Measurements from ENCODE around the gene HCFC1R1. TPM values are rescaled to one million over a fixed set of nuclear protein-coding genes. Genes with fewer than 3 reads are reported as not detected.

HCFC1R1 gene
- total RNA-seq, 6 experiments from 2014 or later = 9.7 to 14.6 (median 12.1) TPM

- Histone ChIP-seq H3K36me3 (no peaks in the 10 kb centered on the region), H3K4me1 (peaks cover 0 to 16% (median 0%) of the 10 kb centered on the region in 4 donors), H3K27ac (no peak overlapping the region), H3K27me3 (peaks cover 0 to 25% of the 10 kb centered on the region in 2 donors), H3K9me3 (no peaks in the 10 kb centered on the region), H3K4me3 (no peak overlapping the region)
- TF ChIP-seq CTCF (IDR thresholded peaks at IDR 0.05) (no peak), POLR2A (IDR thresholded peaks at IDR 0.05) (no peak)
- intact Hi-C loops (cut with DNase I) = no loop called here
- ATAC-seq (peak in 1 of 4 donors; percentile 3), DNase-seq (no peak)
- WGBS (ENCODE audit: insufficient coverage, low coverage, low lambda C conversion rate, missing lambda C conversion rate) = no CpG with 5 or more reads among the region's 13 CpGs
Observed at GRCh38 chr16:3047387-3047720, 23.6 kb upstream of the HCFC1R1 start.

GRCh38 chr16:3046641-3047386, 23.1 kb upstream of the HCFC1R1 start:
- 4% methylated on average over 19 of the region's 54 CpGs for WGBS (ENCODE audit: insufficient coverage, low coverage, low lambda C conversion rate, missing lambda C conversion rate)
- Histone ChIP-seq H3K27me3 (peaks cover 0 to 25% of the 10 kb centered on the region in 2 donors), H3K27ac (no peak overlapping the region), H3K4me3 (peak overlapping the region in 2 of 3 donors; percentile 26 to 40), H3K36me3 (no peaks in the 10 kb centered on the region), H3K4me1 (peaks cover 0 to 16% (median 0%) of the 10 kb centered on the region in 4 donors), H3K9me3 (no peaks in the 10 kb centered on the region)
- intact Hi-C loops (cut with DNase I) = no loop called here
- ATAC-seq (no peak), DNase-seq (peak in 1 of 3 donors; percentile 55)
- TF ChIP-seq CTCF (IDR thresholded peaks at IDR 0.05) (no peak), POLR2A (IDR thresholded peaks at IDR 0.05) (no peak)

GRCh38 chr16:3045758-3046640, 22.3 kb upstream of the HCFC1R1 start, which contains the start of gene MMP25:
Gene MMP25, plus strand, starts transcription at chr16:3046561. Its CDS starts 357 bp downstream, at chr16:3046918.
- Histone ChIP-seq H3K4me3 (peak within 1 kb of the TSS; percentile 21 to 40 (median 26)), H3K27me3 (peaks cover 0 to 25% of the 10 kb centered on the region in 2 donors), H3K36me3 (no peaks in the 10 kb centered on the region), H3K27ac (no peak within 1 kb of the TSS), H3K9me3 (no peaks in the 10 kb centered on the region), H3K4me1 (peaks cover 0 to 16% (median 0%) of the 10 kb centered on the region in 4 donors)
- DNase-seq = no peak
- TF ChIP-seq CTCF (IDR thresholded peaks at IDR 0.05) (no peak), POLR2A (IDR thresholded peaks at IDR 0.05) (no peak)
- intact Hi-C loops (cut with DNase I) = no loop called here
- ATAC-seq = peak; percentile 36 to 68 (median 43)
- under 1% methylated on average over 28 of the region's 86 CpGs for WGBS (ENCODE audit: insufficient coverage, low coverage, low lambda C conversion rate, missing lambda C conversion rate)

- Histone ChIP-seq H3K9me3 (no peaks in the 10 kb centered on the region), H3K27ac (no peak overlapping the region), H3K36me3 (no peaks in the 10 kb centered on the region), H3K4me1 (peaks cover 0 to 16% (median 0%) of the 10 kb centered on the region in 4 donors), H3K27me3 (peaks cover 0 to 25% of the 10 kb centered on the region in 2 donors), H3K4me3 (no peak overlapping the region)
- DNase-seq (no peak), ATAC-seq (no peak)
- 78% methylated on average over 6 of the region's 6 CpGs for WGBS (ENCODE audit: insufficient coverage, low coverage, low lambda C conversion rate, missing lambda C conversion rate)
- TF ChIP-seq CTCF (IDR thresholded peaks at IDR 0.05) (no peak), POLR2A (IDR thresholded peaks at IDR 0.05) (no peak)
- intact Hi-C loops (cut with DNase I) = no loop called here
Observed at GRCh38 chr16:3044708-3045107, 21.0 kb upstream of the HCFC1R1 start.
